ENCODE measurements around the gene SFXN5.

Gene SFXN5

DNA sequence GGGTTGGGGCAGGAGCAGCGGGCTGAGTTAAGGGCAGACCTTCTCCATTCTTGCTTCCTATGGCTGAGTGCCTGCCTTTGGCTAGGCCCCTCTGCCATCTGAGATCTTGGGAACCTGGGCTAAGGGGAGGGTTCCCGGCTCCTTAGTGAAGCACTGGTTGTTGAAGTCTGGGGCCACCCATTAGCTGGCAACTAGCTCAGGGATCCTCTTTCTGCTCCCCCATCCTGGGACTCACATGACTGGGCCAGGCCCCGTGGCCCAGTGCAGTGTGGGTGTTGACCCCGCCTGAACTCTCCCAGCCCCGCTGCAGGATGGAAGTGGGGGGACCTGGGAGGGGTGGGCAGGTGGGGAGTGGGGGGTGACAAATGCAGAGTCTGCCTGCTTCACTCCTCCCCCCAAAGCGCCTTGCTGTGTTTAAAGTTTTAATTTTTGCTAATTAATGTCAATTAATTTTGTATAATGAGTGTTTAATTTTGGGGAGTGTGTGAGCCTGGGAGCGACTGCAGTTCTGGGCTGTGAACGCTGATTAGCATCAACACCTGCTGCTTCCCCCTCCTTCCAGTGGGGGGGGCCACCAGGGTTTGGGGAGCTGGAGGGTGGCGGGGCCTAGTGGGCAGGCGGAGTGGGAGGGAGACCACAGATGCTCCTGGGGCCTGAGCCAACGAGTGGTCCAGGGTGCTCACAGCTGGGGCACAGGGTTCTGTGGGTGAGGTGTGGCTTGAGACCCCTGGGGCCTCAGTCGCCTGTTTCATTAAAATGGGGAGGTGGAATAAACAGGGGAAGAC lies 99.0 kb downstream of the SFXN5 start:
- peak in 1 of 2 experiments; percentile 30 for DNase-seq

DNA sequence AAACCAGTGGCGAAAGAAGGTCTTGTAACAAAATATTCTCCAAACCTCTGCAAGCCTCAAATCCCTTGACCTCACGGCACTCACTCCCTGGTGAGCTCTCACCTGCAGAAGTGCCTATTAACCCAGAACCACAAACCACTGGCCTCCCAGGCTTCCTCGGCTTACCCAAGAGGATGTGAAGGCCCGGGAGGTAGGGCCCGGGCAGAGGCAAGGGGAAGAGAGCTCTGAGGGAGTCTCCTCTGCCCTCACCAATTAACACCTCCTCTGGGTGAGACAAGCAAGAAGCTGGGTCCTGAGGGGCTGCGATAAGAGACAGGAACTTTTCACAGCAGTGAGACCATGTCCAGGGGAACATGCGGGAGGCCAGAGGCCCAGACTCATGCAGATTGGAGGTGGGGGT lies 100.5 kb downstream of the SFXN5 start:
- DNase-seq: no peak

DNA sequence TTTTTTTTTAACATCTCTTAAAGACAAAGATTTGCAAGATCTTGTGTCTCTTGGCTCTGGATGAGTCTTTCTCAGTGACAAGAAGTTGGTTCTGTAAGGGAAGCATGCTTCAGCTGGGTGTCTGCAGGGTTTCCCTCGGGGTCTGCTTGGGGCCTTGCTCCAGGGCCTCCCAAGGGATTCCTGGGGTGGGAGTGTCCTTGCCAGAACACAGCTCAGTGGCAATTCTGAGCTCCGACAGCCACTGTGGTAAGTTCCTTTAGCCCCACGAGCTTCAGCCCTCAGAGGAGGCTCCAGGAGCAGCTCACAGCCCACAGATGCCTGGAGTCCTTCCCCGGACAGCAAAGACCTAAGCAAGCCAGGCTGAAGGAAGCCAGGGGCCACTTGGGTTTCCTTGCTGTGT lies 101.8 kb downstream of the SFXN5 start:
- no peak for DNase-seq

DNA sequence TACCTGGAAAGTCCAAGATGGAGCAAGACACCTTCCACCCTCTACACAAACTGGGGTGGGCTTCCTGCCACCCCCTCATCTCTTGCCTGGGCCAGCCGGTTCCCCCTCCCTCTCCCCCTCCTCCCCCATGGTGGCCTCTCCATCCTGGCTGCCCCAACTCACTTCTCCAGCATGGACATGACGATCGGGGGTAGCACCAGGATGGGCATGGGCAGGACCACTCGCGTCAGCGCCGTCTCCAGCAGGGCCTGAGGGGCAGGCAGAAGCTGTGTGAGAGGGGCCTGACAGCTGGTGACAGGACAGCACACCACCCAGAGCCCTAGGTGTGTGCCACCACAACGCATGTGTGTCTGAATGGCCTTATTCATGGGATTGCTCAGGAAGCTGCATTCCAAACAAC lies 103.2 kb downstream of the SFXN5 start:
- no peak for DNase-seq

DNA sequence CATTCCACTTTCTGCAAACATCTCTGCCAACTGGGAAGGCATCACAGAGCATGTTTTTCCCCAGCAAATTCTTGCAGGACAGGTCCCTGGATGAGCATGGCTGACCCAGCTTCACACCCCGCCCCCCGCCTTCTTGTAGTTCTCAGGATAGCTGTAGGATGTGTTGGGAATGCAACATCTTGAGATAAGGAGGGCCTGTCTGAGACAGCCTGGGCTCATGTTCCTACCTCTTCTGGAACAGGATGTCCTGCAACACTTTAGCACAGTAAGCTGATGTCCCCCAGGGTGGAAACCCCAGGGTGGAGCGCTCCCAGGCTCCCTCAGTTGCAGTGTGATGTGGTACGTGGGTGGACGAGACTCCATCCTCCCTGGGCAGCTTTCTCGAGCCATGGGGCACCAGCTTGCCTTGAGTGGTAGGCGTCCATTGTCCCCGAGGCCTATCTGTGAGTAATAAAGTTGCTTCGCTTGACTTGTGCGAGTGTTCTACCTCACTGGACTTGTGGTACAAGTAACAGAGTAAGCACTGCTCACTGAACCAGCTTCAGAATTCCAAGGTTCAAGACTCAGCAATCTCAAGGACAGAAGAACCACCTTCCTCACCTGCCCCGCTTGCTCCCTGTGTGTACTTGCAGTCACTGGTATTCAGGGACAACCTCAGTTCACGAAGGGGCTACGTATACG lies 105.6 kb downstream of the SFXN5 start:
- no peak for DNase-seq

DNA sequence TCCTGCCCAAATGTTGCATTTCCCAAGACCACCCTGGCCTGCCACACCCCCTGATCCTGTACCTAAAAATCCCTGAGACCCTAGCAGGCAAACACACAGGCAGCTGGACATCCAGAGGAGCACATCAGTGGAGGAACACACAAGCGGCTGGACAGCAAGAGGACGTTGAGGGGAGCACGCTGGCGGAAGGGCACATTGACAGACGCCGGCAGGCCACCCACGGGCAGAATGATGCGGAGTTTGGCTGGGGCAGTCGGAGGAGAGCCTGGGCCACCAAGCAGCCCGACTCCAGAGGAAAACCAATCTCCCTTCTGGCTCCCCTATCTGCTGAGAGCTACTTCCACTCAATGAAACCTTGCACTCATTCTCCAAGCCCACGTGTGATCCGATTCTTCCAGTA lies 106.5 kb downstream of the SFXN5 start:
- no peak for DNase-seq

DNA sequence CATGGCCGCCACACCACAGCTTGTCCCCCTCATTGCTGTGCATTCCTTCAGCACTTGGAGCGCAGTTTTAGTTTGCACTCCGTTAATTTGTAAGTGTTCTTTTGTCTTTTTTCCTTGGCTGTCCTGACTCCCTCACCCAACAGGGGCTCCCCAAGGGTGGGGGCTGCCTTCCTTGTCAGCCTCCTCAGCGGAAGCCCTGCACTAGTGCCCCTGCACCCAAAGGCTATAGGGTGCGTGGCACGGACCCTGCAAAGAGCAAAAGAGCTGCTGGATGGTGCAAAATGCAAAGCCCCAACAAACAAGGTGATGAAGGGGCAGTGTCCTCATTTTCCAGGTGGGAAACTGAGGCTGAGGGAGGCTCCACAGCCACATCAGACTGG lies 107.4 kb downstream of the SFXN5 start:
- DNase-seq: no peak

DNA sequence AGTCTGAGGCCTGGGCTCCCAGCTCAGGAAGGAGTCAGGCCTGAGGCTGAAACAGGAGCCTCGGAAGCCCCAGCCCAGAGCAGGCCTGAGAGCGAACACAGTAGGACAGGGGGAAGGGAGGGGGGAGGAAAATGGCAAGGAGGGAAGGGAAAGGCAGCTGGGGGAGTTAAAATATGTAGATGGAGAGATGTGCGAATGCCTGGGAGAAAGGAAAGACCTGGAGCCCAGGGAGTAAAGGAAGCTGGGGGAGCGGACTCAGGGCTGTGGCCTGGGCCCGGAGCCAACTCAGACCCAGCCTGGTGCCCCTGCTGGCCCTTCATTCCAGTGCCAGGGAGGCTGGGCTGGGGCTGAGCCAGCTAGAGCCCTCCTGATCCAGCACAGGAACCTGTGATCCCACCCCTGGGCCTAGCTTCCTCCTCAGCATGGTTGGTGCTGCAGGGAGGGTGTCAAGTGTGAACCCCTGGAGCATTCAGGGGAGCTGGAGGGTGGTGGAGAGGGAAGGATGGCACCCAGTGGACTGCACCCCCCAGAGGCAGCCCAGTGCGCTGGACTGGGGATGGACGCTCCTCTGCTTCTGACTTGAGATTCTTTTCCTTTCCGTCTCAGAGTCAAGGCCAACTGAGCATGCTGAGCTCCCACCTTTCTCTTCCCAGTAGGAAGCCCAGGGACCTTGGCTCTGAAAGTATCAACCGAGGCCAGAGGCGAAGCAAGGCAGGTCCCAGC lies 107.9 kb downstream of the SFXN5 start:
- no peak for DNase-seq

DNA sequence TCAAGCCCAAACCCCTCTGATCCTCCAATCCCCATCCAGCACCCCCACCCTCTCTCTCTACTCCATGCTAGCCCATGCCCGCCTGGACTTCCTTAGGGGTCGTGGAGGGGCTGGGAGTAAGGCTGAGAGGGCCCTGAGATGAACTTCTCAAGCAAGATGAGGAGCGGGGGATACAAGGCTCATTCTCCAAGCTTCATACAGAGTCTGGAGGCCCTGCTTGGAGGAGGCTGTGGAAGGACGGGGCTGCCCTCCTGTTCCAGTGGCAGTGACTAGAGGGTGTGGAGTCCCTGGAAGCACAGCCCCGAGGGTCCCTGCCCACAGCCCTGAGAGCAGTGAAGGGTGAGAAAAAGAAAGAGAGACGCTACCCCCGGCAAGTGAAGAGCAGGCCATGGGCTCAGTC lies 108.6 kb downstream of the SFXN5 start:
- no peak for DNase-seq

DNA sequence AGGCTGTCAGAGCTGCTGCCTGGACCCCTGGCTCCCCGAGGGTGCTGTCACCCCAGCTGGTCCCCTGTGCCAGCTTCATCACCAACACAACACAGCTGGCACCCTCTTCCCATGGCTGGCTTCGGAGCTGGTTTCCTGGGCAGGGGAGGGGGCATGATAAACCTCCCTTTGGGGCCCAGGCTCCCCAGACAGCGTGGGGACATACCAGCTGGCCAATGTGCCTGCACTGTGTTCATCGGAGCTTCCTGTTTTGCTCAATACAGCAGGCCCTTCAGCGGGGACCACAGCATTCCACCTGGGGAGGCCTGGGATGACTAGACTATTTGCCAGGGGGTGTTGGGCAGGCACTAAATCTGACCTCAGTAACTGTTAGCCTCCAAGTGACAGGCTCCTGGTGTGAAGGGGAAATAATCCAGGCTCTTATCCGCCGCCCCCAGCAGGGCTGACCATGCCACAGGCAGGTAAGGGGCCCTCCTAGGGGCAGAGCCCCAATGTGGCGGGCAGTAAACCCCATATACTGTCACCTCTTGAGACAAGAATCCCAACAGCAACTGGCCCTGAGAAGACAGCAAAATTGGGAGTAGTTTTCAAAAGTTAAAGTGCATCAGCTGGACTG lies 109.6 kb downstream of the SFXN5 start:
- no peak for DNase-seq

DNA sequence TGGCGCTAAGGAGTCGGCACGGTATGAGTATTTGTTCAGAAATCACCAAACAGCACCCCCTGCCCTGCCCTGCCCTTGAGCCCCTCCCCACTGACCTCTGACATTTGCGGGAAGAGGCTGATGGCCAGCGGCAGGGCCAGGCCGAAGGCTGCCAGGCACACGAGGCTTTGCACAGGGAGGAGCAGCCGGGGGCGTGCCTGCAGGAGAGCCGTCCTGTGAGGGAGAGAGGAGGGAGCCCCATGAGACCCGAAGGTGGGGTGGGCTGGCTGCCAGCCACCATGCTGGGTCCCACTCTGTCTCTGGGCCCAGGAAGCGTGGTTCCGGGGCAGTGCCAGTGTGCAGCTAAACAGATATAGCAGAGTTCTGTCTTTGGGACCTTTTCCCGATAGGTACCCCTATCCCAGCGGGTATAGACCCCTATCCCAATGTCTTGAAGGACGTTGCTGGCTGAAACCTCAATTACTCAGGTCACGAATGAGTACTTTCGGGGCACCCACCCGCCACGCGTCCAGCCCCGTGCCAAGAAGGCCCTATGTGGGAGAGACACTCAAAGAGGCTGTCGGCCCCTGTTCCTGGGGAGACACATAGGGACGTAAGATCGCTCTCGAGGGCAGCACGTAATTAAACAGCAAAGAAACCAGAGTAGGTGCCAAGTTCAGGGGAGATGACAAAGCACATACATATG lies 110.3 kb downstream of the SFXN5 start:
- no peak for DNase-seq

DNA sequence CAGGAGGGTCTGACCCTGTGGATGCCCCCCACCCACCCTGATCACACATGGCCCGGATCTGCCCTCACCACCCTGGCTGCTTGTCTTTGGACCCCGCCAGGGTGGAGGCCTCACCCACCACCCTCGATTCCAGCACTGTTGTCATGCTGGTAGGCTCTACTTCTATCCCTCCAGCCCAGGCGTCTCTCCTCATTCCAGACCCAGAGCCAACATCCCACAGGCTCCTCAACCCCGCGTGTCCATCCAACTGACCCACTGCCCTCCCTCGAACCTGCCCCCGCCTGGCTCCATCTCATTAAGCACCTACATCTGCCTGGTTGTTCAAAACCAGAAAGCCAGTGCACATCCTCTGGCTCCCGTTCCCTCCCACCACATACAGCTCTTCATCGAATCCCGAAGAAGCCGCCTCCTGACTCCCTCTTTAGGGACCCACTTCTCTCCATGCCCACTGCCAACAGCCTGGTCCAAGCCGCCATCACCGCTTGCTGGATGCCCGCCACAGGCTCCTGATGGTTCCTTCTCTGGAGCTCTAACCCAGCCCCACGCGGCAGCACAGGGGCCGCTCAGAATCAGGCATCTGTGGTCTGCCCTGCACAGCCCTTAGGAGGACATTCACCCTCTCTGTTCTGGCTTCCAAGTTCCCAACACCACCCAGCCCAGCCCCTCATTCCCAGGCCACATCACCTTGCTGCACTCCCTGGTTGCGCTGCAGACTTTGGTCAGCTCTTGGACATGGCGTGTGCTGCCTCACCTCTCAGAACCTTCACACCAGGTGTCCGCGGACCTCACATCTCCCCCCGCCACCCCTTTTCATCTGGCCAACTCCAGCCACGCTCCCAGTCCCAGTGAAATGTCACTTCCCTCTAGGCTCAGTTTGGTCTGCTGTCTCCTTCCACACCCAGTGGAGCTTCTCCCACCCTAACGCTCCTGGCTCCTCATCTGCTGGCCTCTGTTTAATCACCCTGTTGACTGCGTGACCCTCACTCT lies 111.2 kb downstream of the SFXN5 start:
- no peak for DNase-seq

DNA sequence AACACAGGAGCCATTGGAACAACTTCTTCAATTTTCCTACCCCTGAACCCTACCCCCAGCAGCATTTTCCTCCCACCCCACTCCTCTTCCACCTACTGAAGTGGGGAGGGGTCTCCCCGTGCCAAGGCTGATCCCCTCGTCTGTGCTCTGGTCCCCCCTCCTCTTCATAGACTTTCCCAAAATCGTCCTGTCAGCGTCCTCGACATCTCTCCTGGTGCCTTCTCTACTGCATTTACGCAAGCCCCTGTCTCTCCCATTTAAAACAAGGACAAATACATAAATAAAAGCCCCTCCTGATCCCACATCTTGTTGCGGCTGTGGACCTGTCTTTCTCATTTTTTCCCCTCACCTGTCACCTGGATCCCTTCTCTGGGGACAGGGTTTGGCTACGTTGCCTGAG lies 112.0 kb downstream of the SFXN5 start:
- DNase-seq: no peak

DNA sequence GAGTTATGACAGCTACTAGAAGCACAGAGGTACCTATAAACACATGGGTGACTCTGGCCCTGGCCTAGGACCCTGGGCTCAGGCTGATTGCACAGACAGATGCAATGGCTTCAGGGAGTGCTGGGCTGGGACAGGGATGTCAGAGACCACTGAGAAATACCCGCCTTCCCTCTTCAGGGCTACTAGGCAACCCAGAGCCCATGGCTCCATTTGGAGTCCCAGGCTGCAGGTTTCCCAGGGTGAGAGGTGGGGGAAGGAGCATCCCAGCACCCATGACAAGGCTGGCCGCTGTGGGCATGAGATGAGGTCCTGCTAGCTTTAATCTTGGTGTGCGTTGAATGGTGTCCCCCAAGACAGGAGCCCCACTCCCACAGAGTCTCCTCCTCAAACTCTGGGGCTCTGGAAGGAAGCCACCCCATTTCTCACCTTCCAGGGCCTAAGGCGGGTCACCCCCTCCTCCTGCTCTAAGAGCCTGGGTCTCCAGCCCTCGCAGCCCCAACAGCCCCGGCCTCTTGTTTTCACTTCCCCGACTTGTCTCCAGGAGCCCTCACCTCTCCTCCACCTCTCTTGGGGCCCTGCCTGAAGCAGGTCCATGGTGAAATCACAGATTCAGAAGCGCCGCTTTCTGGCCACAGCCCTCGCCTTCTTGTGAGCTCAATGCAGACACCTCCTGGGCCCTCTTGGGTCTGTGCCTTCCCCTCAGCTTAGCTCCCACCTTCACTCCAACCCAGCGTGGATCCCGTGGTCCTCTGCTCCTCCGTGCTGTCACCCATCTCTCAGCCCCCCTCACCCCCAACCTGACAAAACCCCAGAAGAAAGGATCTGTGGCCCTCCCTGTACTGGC lies 112.7 kb downstream of the SFXN5 start:
- no peak for DNase-seq

DNA sequence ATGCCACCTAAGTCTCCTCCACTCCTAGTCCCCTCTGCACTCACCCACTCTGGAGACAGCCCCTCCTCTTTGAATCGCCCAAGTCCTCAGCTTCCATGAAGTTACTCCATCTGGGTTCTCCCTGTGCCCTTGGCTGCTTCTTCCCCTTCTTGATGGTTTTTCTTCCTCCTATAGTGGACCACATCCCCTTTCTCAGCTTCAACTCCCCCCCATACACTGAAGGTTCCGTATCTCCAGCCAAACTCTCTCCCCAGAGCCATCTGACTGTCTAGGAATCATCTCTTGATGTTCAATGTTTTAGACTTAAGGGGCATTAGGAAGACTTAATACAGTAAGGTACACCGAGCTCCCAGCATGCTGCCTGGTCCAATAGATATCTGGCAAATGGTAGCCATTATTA lies 114.6 kb downstream of the SFXN5 start:
- no peak for DNase-seq

DNA sequence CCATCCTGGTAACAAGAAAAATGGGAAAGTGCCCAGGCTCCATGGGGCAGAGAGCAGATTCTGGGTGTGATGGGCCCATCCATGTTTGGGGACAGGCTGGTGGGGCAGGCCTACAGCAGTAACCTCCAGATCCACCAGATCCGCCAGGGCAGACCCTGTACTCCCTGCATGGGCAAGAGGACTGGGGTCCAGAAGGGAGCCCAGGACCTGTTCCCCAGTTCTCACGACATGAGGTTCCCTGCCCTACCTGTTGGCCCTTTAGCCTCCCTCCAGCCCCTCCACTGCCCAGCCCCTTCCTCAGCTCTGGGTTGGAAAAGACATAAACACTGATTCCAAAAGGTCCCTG lies 115.5 kb downstream of the SFXN5 start:
- no peak for DNase-seq

DNA sequence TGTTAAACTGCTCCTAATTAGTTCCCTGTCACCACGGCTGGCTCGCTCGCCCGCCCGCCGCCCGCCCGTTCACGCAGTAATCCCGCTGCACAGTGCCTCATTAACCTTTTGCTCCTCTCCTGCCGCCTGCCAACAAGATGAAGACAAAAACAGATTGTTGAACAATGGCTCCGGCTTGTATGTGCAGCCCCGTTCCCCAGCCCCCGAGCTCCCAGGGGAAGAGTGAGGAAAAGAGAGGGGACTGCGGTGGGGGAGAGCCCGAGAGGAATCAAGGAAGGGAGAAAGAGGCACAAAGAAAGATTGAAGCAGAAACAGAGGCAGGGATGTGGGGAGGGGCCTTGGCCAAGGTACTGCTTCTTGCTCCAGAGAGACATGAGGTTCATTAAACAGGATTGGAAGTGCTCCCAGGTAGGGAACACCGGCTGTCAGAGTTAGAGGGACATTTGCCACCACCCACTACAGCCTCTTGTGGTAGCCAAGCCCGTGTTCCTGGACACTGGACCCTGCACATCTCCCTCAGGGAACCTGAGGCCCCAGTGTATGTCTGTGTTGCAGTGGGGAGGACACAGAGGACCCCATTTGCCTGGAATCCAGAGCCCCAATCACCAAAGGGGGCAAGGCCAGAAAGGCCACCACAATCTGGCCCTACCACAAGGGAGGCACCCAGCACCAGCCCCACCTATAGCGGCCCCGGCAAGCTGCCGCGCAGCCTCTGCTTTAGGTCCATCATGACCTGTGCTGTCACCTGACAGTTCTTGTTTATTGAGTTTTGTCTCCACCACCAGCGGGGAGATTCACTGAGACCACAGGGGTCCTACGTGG lies 116.1 kb downstream of the SFXN5 start:
- peak; percentile 51 to 55 for DNase-seq

DNA sequence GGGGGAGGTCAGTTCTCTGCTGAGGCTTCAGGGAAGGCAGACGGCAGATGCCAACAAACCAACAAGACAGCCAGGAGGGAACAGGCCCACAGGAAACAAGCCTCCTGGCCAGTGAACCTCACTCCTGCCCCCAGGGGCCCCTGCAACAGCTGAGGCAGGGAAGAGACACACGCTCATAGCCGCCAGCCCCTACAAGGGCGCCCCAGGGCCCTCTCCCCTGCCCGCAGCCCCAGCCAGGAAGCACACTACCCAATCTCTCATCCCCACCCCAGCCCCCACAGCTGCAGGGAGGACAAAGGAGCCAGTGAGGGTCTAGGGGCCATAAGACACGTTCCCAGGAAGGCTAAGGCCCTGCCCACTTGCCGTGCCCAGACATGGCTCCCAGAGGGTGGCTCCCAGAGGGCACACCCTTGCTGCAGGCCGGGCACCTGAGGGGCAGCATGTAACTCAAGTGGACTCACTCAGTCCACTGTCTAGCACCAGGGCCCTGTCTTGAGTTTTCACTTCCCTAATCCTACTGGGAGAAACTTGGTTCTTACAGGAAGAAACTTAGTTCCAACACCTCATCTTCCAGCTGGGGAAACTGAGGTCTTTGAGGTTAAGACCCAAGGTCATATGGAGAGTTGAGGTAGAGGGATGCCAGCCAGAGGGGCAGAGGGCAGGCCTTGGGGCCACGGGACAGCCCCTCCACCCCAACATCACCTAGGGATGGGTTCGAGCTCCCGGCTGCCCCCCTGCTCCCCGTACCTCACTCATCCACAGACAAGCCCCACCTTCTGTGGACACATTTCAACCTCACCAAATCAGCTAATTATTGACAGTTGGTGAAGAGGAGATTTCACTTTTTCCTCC lies 116.9 kb downstream of the SFXN5 start:
- DNase-seq: peak in 1 of 2 experiments; percentile 57

DNA sequence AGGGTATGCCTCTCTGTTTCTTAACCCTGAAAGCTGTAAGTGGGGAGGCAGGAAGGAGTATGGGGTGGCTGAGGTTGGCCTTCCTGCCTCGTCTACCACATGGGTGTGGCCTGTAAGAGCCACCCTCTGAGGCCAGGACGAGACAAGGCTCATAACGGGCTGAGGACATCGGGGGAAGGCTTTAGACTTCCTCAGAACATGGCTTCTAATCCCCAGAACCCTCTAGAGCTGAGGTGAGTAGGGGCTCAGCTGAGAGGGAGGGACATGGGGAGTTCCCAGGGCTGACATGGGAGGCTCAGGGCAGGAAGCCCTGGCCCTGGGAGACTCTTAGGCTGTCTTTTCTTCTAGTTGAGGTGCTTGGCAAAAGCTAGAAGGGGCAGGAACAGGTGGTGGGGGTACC lies 117.5 kb downstream of the SFXN5 start:
- peak in 1 of 2 experiments; percentile 13 for DNase-seq
